PC-3 (cell line): Measurements from ENCODE around the gene GTF3C2. TPM values are rescaled to one million over a fixed set of nuclear protein-coding genes. Genes with fewer than 3 reads are reported as not detected.

ENCODE experiments used
- ATAC-seq: fragments of 200-7000 bp; cut with Tn5 transposase; 2 replicates; pipeline ENCODE4 v1.9.1; 2020; ENCODE audit warnings: mild to moderate bottlenecking, moderate library complexity
- BruUV-seq: library from RNA; stranded (reverse); fragments of 400-500 nt; replicated peaks from 2 replicates; lab custom pipeline; 2021; lab: Mats Ljungman, UMichigan
- CTCF ChIA-PET: fragments of 300-600 bp; sonication (Branson Sonifier 250); formaldehyde crosslinking; loops from one replicate; lab custom pipeline; 2022; ENCODE audit warnings: antibody characterized with exemption; lab: Charles Lee
- POLR2A ChIA-PET: fragments of 300-600 bp; sonication (Branson Sonifier 250); formaldehyde crosslinking; loops from one replicate; lab custom pipeline; 2022; ENCODE audit warnings: antibody characterized with exemption; ENCODE audit not compliant: unreplicated experiment; lab: Charles Lee
- DNase-seq: peaks from one replicate; pipeline ENCODE4 v3.0.0-alpha.2; 2015
- H2AFZ ChIP-seq: fragments of 300-600 bp; sonication (generic); 2 replicates; pipeline ENCODE4 v1.6.0; 2016; ENCODE audit warnings: antibody characterized with exemption, low read length
- H3F3A ChIP-seq: fragments of 300-600 bp; sonication (generic); one replicate; pipeline ENCODE4 v1.6.0; 2017; ENCODE audit warnings: antibody characterized with exemption, low read length, control low read depth, mild to moderate bottlenecking; ENCODE audit not compliant: unreplicated experiment
- H3K27ac ChIP-seq: fragments of 300-600 bp; sonication (generic); 2 replicates; pipeline ENCODE4 v1.5.1; 2016; ENCODE audit warnings: mild to moderate bottlenecking, low read length
- H3K27me3 ChIP-seq: fragments of 300-600 bp; sonication (generic); 2 replicates; pipeline ENCODE4 v1.6.1; 2016; ENCODE audit warnings: low read length, mixed read lengths
- H3K36me3 ChIP-seq: fragments of 300-600 bp; sonication (generic); 2 replicates; pipeline ENCODE4 v1.6.1; 2016; ENCODE audit warnings: low read depth, mixed run types, low read length, mixed read lengths
- H3K4me1 ChIP-seq: fragments of 300-600 bp; sonication (generic); 2 replicates; pipeline ENCODE4 v1.5.1; 2016; ENCODE audit warnings: low read length; ENCODE audit not compliant: insufficient read depth
- H3K4me2 ChIP-seq: fragments of 300-600 bp; sonication (generic); 2 replicates; pipeline ENCODE4 v1.6.0; 2016; ENCODE audit warnings: low read length
- H3K4me3 ChIP-seq: fragments of 300-600 bp; sonication (generic); 2 replicates; pipeline ENCODE4 v1.5.1; 2016; ENCODE audit warnings: mild to moderate bottlenecking, low read length, mixed read lengths
- H3K79me2 ChIP-seq: fragments of 300-600 bp; sonication (generic); 2 replicates; pipeline ENCODE4 v1.6.1; 2017; ENCODE audit warnings: low read length, mixed read lengths
- H3K9ac ChIP-seq: fragments of 300-600 bp; sonication (generic); 2 replicates; pipeline ENCODE4 v1.6.0; 2016; ENCODE audit warnings: mild to moderate bottlenecking, low read length
- H3K9me2 ChIP-seq: fragments of 300-600 bp; sonication (generic); replicated peaks from 2 replicates; pipeline ENCODE4 v1.6.1; 2016; ENCODE audit warnings: mixed run types, low read length, mixed read lengths
- H3K9me3 ChIP-seq: fragments of 300-600 bp; sonication (generic); 2 replicates; pipeline ENCODE4 v1.6.1; 2016; ENCODE audit warnings: low read length, mixed read lengths
- H4K20me1 ChIP-seq: fragments of 300-600 bp; sonication (generic); 2 replicates; pipeline ENCODE4 v1.6.1; 2016; ENCODE audit warnings: low read length, mixed read lengths
- EZH2 ChIP-seq: fragments of 300-600 bp; sonication (generic); IDR thresholded peaks from one replicate; pipeline ENCODE4 v1.6.1; 2017; ENCODE audit warnings: antibody characterized with exemption, mild to moderate bottlenecking, low read length; ENCODE audit not compliant: unreplicated experiment
- EZH2phosphoT487 ChIP-seq: fragments of 300-600 bp; sonication (generic); IDR thresholded peaks from 2 replicates; pipeline ENCODE4 v1.6.1; 2018; ENCODE audit warnings: mild to moderate bottlenecking, antibody characterized with exemption, low read length, borderline replicate concordance
- intact Hi-C: fragments of 100-400 bp; cut with micrococcal nuclease; formaldehyde crosslinking; loops from 2 replicates; pipeline ENCODE4 v1.9.0; 2023
- total RNA-seq: library from RNA; depleted of rRNA; stranded (reverse); fragments of >200 nt; gene quantifications from 2 replicates; pipeline ENCODE4 v1.2.3, GENCODE V29; 2014
- TF ChIP-seq, protein P1 (sequence below): fragments of 300-600 bp; sonication (generic); conservative IDR thresholded peaks from 2 replicates; pipeline ENCODE4 v1.5.1; 2017; ENCODE audit warnings: antibody characterized with exemption, low read depth, mild to moderate bottlenecking, low read length

GTF3C2 gene
- total RNA-seq, 1 experiment from 2014 or later = 82.2 TPM

GRCh38 chr2:27288610-27289009, 68.0 kb downstream of the GTF3C2 start:
- ATAC-seq = no peak
- Histone ChIP-seq H3K4me2 (no peak overlapping the region), H4K20me1 (no peaks in the 10 kb centered on the region), H3F3A (peaks cover 10% of the 10 kb centered on the region), H3K27ac (no peak overlapping the region), H3K4me3 (no peak overlapping the region), H3K9ac (no peak overlapping the region), H3K9me2 (no peaks in the 10 kb centered on the region), H2AFZ (no peak overlapping the region), H3K4me1 (peaks cover 20% of the 10 kb centered on the region), H3K27me3 (no peaks in the 10 kb centered on the region), H3K9me3 (no peaks in the 10 kb centered on the region), H3K79me2 (no peaks in the 10 kb centered on the region), H3K36me3 (no peaks in the 10 kb centered on the region)
- POLR2A ChIA-PET = no interaction called here
- DNase-seq = no peak
- no TSS peak for BruUV-seq
- CTCF ChIA-PET = interaction anchor here (0.6 kb wide), 1 partner anchor 8 kb away, joined by 3 read pairs; no protein-coding TSS in a partner anchor
- intact Hi-C loops = no loop called here
- TF ChIP-seq EZH2phosphoT487 (no peak), EZH2 (no peak)
- TF ChIP-seq, protein P1, sequence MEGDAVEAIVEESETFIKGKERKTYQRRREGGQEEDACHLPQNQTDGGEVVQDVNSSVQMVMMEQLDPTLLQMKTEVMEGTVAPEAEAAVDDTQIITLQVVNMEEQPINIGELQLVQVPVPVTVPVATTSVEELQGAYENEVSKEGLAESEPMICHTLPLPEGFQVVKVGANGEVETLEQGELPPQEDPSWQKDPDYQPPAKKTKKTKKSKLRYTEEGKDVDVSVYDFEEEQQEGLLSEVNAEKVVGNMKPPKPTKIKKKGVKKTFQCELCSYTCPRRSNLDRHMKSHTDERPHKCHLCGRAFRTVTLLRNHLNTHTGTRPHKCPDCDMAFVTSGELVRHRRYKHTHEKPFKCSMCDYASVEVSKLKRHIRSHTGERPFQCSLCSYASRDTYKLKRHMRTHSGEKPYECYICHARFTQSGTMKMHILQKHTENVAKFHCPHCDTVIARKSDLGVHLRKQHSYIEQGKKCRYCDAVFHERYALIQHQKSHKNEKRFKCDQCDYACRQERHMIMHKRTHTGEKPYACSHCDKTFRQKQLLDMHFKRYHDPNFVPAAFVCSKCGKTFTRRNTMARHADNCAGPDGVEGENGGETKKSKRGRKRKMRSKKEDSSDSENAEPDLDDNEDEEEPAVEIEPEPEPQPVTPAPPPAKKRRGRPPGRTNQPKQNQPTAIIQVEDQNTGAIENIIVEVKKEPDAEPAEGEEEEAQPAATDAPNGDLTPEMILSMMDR = no peak

GRCh38 chr2:27285481-27285880, 71.1 kb downstream of the GTF3C2 start:
- POLR2A ChIA-PET = no interaction called here
- H3K9ac ChIP-seq = no peak overlapping the region
- H3K4me3 ChIP-seq = no peak overlapping the region
- H3K4me2 ChIP-seq = no peak overlapping the region
- intact Hi-C loops = no loop called here
- H3K9me2 ChIP-seq = no peaks in the 10 kb centered on the region
- peaks cover 20% of the 10 kb centered on the region for H3K4me1 ChIP-seq
- no peaks in the 10 kb centered on the region for H4K20me1 ChIP-seq
- no peak overlapping the region for H3K27ac ChIP-seq
- H3K36me3 ChIP-seq = no peaks in the 10 kb centered on the region
- H3K9me3 ChIP-seq = no peaks in the 10 kb centered on the region
- ATAC-seq (no peak), DNase-seq (no peak)
- H3K27me3 ChIP-seq = no peaks in the 10 kb centered on the region
- BruUV-seq = no TSS peak
- TF ChIP-seq, protein P1 = no peak
- no peak for TF ChIP-seq EZH2
- no peak for TF ChIP-seq EZH2phosphoT487
- no peaks in the 10 kb centered on the region for H3K79me2 ChIP-seq
- H2AFZ ChIP-seq = no peak overlapping the region
- H3F3A ChIP-seq = no peaks in the 10 kb centered on the region
- CTCF ChIA-PET = no interaction called here

- H3K9ac ChIP-seq = no peak overlapping the region
- ChIA-PET POLR2A (no interaction called here), CTCF (no interaction called here)
- H3K36me3 ChIP-seq = no peaks in the 10 kb centered on the region
- H3K4me3 ChIP-seq = no peak overlapping the region
- H2AFZ ChIP-seq = no peak overlapping the region
- no peak for ATAC-seq
- H3K79me2 ChIP-seq = no peaks in the 10 kb centered on the region
- BruUV-seq = no TSS peak
- H3K4me1 ChIP-seq = peaks cover 20% of the 10 kb centered on the region
- TF ChIP-seq EZH2 (no peak), EZH2phosphoT487 (no peak)
- TF ChIP-seq, protein P1 = no peak
- H3K27me3 ChIP-seq = no peaks in the 10 kb centered on the region
- H3K4me2 ChIP-seq = no peak overlapping the region
- no peaks in the 10 kb centered on the region for H3F3A ChIP-seq
- no peaks in the 10 kb centered on the region for H3K9me2 ChIP-seq
- H3K27ac ChIP-seq = no peak overlapping the region
- intact Hi-C loops = loop anchor here (5.0 kb wide), 1 partner anchor 73 kb away; the partner anchor contains the start of genes ATRAID and SLC5A6
- no peak for DNase-seq
- H3K9me3 ChIP-seq = no peaks in the 10 kb centered on the region
- H4K20me1 ChIP-seq = no peaks in the 10 kb centered on the region
Measured at GRCh38 chr2:27284996-27285395, 71.6 kb downstream of the GTF3C2 start.
